Endothelial cell of umbilical vein (primary cell): ENCODE data around the gene RNF151.

Experiments used
- FOS ChIP-seq: IDR thresholded peaks from 2 replicates; pipeline ENCODE4 v1.6.1; 2011; ENCODE audit warnings: mild to moderate bottlenecking, low read length, moderate library complexity, borderline replicate concordance; ENCODE audit not compliant: insufficient read depth
- MYC ChIP-seq: IDR thresholded peaks from one replicate; pipeline ENCODE4 v1.6.1; 2011; ENCODE audit warnings: mild to moderate bottlenecking, low read depth, low read length
- POLR2AphosphoS5 ChIP-seq: IDR thresholded peaks from 2 replicates; pipeline ENCODE4 v1.6.1; 2012; ENCODE audit warnings: low read depth, mild to moderate bottlenecking, control low read depth, low read length, moderate library complexity; ENCODE audit not compliant: insufficient read depth
- TF ChIP-seq, protein P1 (sequence below), 2 donors: IDR thresholded peaks; 1 replicate in 1 of 2; 2 replicates in 1 of 2; pipeline ENCODE4 v1.5.1; 2011; ENCODE audit warnings: low read length in 2 of 2, mild to moderate bottlenecking in 2 of 2, moderate library complexity in 2 of 2, control low read depth in 1 of 2, inconsistent platforms in 1 of 2, low read depth in 1 of 2; ENCODE audit not compliant: insufficient read depth in 1 of 2; ENCODE audit errors: extremely low read depth in 1 of 2

DNA sequence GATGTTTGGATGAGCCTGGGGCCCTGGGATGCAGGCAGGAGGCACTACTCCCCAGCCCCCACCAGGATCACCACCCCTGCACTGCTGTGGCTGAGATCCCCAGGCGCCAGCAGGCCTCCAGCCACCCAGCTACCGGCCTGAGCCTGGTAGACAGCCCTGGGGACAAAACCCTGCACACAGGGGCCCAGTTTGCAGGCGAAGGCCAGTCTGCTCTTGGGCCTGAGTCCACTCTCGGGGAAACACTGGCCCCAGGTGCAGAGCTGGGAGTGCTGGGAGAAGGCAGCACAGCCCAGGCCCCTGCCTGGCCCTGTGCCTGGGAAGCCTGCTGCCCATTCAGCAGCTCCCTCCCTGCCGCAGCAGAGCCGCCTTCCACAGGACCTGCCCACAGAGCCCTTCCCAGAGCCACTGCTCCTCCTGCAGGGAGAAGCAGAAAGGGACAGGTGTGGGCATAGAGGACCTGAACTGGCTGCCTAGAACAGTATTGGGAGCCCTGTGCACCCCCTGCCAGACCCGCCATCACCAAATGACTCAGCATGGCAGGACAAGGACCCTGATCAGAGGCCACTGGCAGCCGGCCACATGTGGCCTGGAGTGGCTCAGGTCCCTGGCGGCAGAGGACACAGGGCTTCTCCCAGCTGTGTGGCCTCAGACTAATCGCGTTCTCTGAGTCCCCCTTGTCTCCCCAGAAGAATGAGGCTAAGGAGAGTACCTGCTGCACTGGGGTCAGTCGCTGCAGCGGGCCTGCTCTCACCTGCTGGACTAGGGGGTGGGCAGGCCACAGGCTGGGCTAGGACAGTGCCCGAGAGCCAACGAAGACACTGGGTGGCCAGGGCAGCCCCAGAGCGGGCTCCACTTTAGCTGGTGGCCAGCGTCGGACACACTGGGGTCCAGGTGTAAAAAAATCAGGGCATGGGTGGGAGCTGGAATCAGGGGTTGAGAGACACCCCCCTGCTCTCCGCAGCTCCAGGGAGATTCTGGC, 34.3 kb upstream of the RNF151 start:
- TF ChIP-seq, protein P1, sequence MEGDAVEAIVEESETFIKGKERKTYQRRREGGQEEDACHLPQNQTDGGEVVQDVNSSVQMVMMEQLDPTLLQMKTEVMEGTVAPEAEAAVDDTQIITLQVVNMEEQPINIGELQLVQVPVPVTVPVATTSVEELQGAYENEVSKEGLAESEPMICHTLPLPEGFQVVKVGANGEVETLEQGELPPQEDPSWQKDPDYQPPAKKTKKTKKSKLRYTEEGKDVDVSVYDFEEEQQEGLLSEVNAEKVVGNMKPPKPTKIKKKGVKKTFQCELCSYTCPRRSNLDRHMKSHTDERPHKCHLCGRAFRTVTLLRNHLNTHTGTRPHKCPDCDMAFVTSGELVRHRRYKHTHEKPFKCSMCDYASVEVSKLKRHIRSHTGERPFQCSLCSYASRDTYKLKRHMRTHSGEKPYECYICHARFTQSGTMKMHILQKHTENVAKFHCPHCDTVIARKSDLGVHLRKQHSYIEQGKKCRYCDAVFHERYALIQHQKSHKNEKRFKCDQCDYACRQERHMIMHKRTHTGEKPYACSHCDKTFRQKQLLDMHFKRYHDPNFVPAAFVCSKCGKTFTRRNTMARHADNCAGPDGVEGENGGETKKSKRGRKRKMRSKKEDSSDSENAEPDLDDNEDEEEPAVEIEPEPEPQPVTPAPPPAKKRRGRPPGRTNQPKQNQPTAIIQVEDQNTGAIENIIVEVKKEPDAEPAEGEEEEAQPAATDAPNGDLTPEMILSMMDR (IDR thresholded peaks at IDR 0.05; ENCODE audit: extremely low read depth in 1 of 2, insufficient read depth in 1 of 2, low read depth in 1 of 2, low read length in 2 of 2) = no peak
- TF ChIP-seq MYC (no peak), POLR2AphosphoS5 (no peak), FOS (no peak)
